Neural cell (in vitro differentiated cells): ENCODE results near the gene HSBP1L1. TPM values are rescaled to one million over a fixed set of nuclear protein-coding genes. Genes with fewer than 3 reads are reported as not detected.
A peak's percentile ranks its signal among the peaks of the same experiment; 100 is the strongest.

Experiments used
- H2AFZ ChIP-seq: fragments of 200-600, 300-800 bp; sonication (generic), shearing (Covaris generic); 2 replicates; pipeline ENCODE4 v1.6.0; 2014; ENCODE audit warnings: low read depth, mild to moderate bottlenecking, antibody characterized with exemption, low read length, moderate library complexity
- H3F3A ChIP-seq: fragments of 200-600 bp; shearing (Covaris generic); 2 replicates; pipeline ENCODE4 v1.6.1; 2016; ENCODE audit warnings: mild to moderate bottlenecking, moderate library complexity, mixed read lengths, antibody characterized with exemption, low read length; ENCODE audit not compliant: insufficient read depth, poor library complexity, severe bottlenecking
- H3K27ac ChIP-seq: fragments of 200-600, 300-800 bp; sonication (generic), shearing (Covaris generic); 2 replicates; pipeline ENCODE4 v1.5.1; 2014; ENCODE audit warnings: mild to moderate bottlenecking, low read length, moderate library complexity
- H3K27me3 ChIP-seq: fragments of 300-800, 200-600 bp; sonication (generic), shearing (Covaris generic); 2 replicates; pipeline ENCODE4 v1.6.0; 2014; ENCODE audit warnings: mild to moderate bottlenecking, low read depth, low read length, moderate library complexity; ENCODE audit not compliant: insufficient read depth
- H3K36me3 ChIP-seq: fragments of 300-800, 200-600 bp; sonication (generic), shearing (Covaris generic); 2 replicates; pipeline ENCODE4 v1.5.1; 2014; ENCODE audit warnings: mild to moderate bottlenecking, antibody characterized with exemption, low read length, moderate library complexity; ENCODE audit not compliant: insufficient read depth
- H3K4me2 ChIP-seq: fragments of 300-800, 200-600 bp; sonication (generic), shearing (Covaris generic); 2 replicates; pipeline ENCODE4 v1.6.0; 2014; ENCODE audit warnings: mild to moderate bottlenecking, low read length
- H3K4me3 ChIP-seq: fragments of 300-800, 200-600 bp; sonication (generic), shearing (Covaris generic); 2 replicates; pipeline ENCODE4 v1.5.1; 2014; ENCODE audit warnings: mild to moderate bottlenecking, low read length, moderate library complexity
- H3K79me2 ChIP-seq: fragments of 200-600 bp; shearing (Covaris generic); replicated peaks from 2 replicates; pipeline ENCODE4 v1.6.0; 2014; ENCODE audit warnings: mild to moderate bottlenecking, low read length, moderate library complexity; ENCODE audit not compliant: insufficient read depth
- H3K9ac ChIP-seq: fragments of 300-800, 200-600 bp; sonication (generic), shearing (Covaris generic); 2 replicates; pipeline ENCODE4 v1.6.1; 2016; ENCODE audit warnings: mild to moderate bottlenecking, low read length, mixed read lengths
- H3K9me2 ChIP-seq: fragments of 200-600 bp; shearing (Covaris generic); 2 replicates; pipeline ENCODE4 v1.6.1; 2016; ENCODE audit warnings: mild to moderate bottlenecking, low read length, mixed read lengths; ENCODE audit not compliant: insufficient read depth
- H3K9me3 ChIP-seq: fragments of 200-600, 300-800 bp; sonication (generic), shearing (Covaris generic); 2 replicates; pipeline ENCODE4 v1.6.1; 2016; ENCODE audit warnings: mild to moderate bottlenecking, mixed run types, low read length, moderate library complexity, mixed read lengths
- H4K20me1 ChIP-seq: fragments of 200-600 bp; shearing (Covaris generic); 2 replicates; pipeline ENCODE4 v1.6.1; 2016; ENCODE audit warnings: mild to moderate bottlenecking, mixed run types; ENCODE audit not compliant: insufficient read depth
- EP300 ChIP-seq: fragments of 450-650 bp; conservative IDR thresholded peaks from 2 replicates; pipeline ENCODE4 v1.6.1; 2014; ENCODE audit warnings: antibody characterized with exemption, mild to moderate bottlenecking, moderate library complexity; ENCODE audit not compliant: poor library complexity, severe bottlenecking
- EZH2 ChIP-seq: fragments of 200-600, 300-800 bp; shearing (Covaris generic), sonication (generic); IDR thresholded peaks from 2 replicates; pipeline ENCODE4 v1.6.1; 2014; ENCODE audit warnings: antibody characterized with exemption, low read length, borderline replicate concordance, mild to moderate bottlenecking; ENCODE audit not compliant: insufficient read depth, poor library complexity, severe bottlenecking
- MXI1 ChIP-seq: fragments of 450-650 bp; conservative IDR thresholded peaks from 2 replicates; pipeline ENCODE4 v1.6.1; 2014; ENCODE audit warnings: antibody characterized with exemption, mild to moderate bottlenecking; ENCODE audit not compliant: poor library complexity, severe bottlenecking
- POLR2AphosphoS5 ChIP-seq: IDR thresholded peaks from 2 replicates; pipeline ENCODE4 v1.6.1; 2012
- RAD21 ChIP-seq: fragments of 450-650 bp; conservative IDR thresholded peaks from 2 replicates; pipeline ENCODE4 v1.6.1; 2014; ENCODE audit warnings: antibody characterized with exemption, mild to moderate bottlenecking, moderate library complexity
- SMC3 ChIP-seq: fragments of 450-650 bp; conservative IDR thresholded peaks from 2 replicates; pipeline ENCODE4 v1.6.1; 2014; ENCODE audit warnings: antibody characterized with exemption, mild to moderate bottlenecking, moderate library complexity; ENCODE audit not compliant: poor library complexity
- TAF1 ChIP-seq: IDR thresholded peaks from 2 replicates; pipeline ENCODE4 v1.6.1; 2012; ENCODE audit warnings: low read depth
- polyA plus RNA-seq: library from polyadenylated mRNA; depleted of rRNA; stranded (reverse); fragments of >200 nt; gene quantifications from 2 replicates; pipeline ENCODE4 v1.2.3, GENCODE V29; 2014
- TF ChIP-seq, protein P1 (sequence below): IDR thresholded peaks from 2 replicates; pipeline ENCODE4 v1.6.1; 2012; ENCODE audit warnings: borderline replicate concordance
- TF ChIP-seq, protein P2 (sequence below): fragments of 450-650 bp; IDR thresholded peaks from 2 replicates; pipeline ENCODE4 v1.5.1; 2014; ENCODE audit warnings: antibody characterized with exemption, mild to moderate bottlenecking, moderate library complexity; ENCODE audit not compliant: poor library complexity, severe bottlenecking

HSBP1L1 gene
- polyA plus RNA-seq, 1 donor from 2014 or later: 0.84 TPM

DNA sequence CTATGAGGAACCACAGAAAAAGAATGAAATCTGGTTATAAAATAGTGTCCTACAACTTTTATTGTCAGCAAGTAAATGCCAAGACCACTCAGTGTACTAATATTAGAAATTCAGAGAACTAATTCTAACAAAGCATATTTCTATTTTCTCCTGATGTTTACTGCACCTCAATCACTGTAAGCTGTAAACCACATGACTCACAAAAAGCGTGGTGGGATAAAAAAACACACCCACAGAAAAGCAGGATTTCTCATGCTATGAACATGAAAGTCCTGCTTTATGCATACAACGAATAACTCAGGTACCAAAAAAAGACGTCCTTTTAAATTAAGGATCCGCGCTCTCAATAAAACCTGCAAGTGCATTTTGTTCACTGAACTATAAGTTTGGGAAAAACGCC is 23.1 kb downstream of the HSBP1L1 start:
- no peaks in the 10 kb centered on the region for H3F3A ChIP-seq
- no peaks in the 10 kb centered on the region for H3K36me3 ChIP-seq
- H3K4me3 ChIP-seq: peak overlapping the region; percentile 100
- H3K79me2 ChIP-seq: peaks cover 55% of the 10 kb centered on the region
- H3K27ac ChIP-seq: peak overlapping the region; percentile 92
- H3K27me3 ChIP-seq: no peaks in the 10 kb centered on the region
- H3K9ac ChIP-seq: peak overlapping the region; percentile 94
- TF ChIP-seq, protein P1, sequence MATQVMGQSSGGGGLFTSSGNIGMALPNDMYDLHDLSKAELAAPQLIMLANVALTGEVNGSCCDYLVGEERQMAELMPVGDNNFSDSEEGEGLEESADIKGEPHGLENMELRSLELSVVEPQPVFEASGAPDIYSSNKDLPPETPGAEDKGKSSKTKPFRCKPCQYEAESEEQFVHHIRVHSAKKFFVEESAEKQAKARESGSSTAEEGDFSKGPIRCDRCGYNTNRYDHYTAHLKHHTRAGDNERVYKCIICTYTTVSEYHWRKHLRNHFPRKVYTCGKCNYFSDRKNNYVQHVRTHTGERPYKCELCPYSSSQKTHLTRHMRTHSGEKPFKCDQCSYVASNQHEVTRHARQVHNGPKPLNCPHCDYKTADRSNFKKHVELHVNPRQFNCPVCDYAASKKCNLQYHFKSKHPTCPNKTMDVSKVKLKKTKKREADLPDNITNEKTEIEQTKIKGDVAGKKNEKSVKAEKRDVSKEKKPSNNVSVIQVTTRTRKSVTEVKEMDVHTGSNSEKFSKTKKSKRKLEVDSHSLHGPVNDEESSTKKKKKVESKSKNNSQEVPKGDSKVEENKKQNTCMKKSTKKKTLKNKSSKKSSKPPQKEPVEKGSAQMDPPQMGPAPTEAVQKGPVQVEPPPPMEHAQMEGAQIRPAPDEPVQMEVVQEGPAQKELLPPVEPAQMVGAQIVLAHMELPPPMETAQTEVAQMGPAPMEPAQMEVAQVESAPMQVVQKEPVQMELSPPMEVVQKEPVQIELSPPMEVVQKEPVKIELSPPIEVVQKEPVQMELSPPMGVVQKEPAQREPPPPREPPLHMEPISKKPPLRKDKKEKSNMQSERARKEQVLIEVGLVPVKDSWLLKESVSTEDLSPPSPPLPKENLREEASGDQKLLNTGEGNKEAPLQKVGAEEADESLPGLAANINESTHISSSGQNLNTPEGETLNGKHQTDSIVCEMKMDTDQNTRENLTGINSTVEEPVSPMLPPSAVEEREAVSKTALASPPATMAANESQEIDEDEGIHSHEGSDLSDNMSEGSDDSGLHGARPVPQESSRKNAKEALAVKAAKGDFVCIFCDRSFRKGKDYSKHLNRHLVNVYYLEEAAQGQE: no peak
- TF ChIP-seq EZH2: no peak
- peak overlapping the region; percentile 76 for H3K4me2 ChIP-seq
- peaks cover 4% of the 10 kb centered on the region for H4K20me1 ChIP-seq
- peak overlapping the region; percentile 85 for H2AFZ ChIP-seq
- H3K9me2 ChIP-seq: no peaks in the 10 kb centered on the region
- no peaks in the 10 kb centered on the region for H3K9me3 ChIP-seq

DNA sequence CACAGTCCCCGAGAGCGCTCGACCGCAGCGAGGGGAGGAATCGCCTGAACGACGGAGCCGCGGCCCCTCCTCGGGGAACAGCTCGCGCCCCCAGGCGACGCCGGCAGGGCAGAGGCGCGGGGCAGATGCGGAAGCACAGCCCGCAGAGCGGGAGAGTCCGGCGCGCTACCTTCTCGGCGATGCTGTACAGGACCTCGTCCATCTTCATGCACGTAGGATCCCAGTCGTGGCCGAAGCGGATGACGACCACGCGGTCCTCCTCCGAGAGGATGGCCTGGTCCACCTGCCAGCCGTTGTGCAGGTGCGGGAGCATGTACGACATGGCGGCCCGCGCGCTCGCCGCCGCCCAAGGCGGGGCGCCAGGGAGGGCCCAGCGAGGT is 23.6 kb downstream of the HSBP1L1 start:
- H3K9me3 ChIP-seq: no peaks in the 10 kb centered on the region
- H3K4me3 ChIP-seq: peak overlapping the region; percentile 100
- H3K36me3 ChIP-seq: no peaks in the 10 kb centered on the region
- H3F3A ChIP-seq: no peaks in the 10 kb centered on the region
- H3K79me2 ChIP-seq: peaks cover 50% of the 10 kb centered on the region
- peak overlapping the region; percentile 94 for H3K9ac ChIP-seq
- H3K27me3 ChIP-seq: no peaks in the 10 kb centered on the region
- H3K4me2 ChIP-seq: peak overlapping the region; percentile 76
- H2AFZ ChIP-seq: peak overlapping the region; percentile 85
- peak overlapping the region; percentile 92 for H3K27ac ChIP-seq
- TF ChIP-seq TAF1 (no peak), EZH2 (no peak), RAD21 (peak; percentile 41), SMC3 (peak; percentile 49), POLR2AphosphoS5 (no peak), EP300 (no peak), MXI1 (peak; percentile 87)
- TF ChIP-seq, protein P2, sequence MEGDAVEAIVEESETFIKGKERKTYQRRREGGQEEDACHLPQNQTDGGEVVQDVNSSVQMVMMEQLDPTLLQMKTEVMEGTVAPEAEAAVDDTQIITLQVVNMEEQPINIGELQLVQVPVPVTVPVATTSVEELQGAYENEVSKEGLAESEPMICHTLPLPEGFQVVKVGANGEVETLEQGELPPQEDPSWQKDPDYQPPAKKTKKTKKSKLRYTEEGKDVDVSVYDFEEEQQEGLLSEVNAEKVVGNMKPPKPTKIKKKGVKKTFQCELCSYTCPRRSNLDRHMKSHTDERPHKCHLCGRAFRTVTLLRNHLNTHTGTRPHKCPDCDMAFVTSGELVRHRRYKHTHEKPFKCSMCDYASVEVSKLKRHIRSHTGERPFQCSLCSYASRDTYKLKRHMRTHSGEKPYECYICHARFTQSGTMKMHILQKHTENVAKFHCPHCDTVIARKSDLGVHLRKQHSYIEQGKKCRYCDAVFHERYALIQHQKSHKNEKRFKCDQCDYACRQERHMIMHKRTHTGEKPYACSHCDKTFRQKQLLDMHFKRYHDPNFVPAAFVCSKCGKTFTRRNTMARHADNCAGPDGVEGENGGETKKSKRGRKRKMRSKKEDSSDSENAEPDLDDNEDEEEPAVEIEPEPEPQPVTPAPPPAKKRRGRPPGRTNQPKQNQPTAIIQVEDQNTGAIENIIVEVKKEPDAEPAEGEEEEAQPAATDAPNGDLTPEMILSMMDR: peak; percentile 58
- TF ChIP-seq, protein P1: peak; percentile 45
- no peaks in the 10 kb centered on the region for H3K9me2 ChIP-seq
- H4K20me1 ChIP-seq: peaks cover 4% of the 10 kb centered on the region
